Cardiac muscle cell (in vitro differentiated cells and primary cell): ENCODE results near the gene LSM11. TPM values are rescaled to one million over a fixed set of nuclear protein-coding genes. Genes with fewer than 3 reads are reported as not detected.

Experiments used
- DNase-seq, 2 donors: peaks; one replicate each; pipeline versions ENCODE4 v3.0.0 to v3.0.0-alpha.2; 2010 to 2017; ENCODE audit warnings: low read depth in 1 of 2, low spot score in 1 of 2
- H3K27ac ChIP-seq: fragments of 200-600 bp; sonication (generic); 2 replicates; pipeline ENCODE4 v1.5.1; 2016
- H3K27me3 ChIP-seq: fragments of 200-600 bp; sonication (generic); 2 replicates; pipeline ENCODE4 v1.6.0; 2016; ENCODE audit warnings: control low read depth
- H3K36me3 ChIP-seq: fragments of 200-600 bp; sonication (generic); 2 replicates; pipeline ENCODE4 v1.5.1; 2016; ENCODE audit warnings: control low read depth
- H3K4me1 ChIP-seq: fragments of 200-600 bp; sonication (generic); 2 replicates; pipeline ENCODE4 v1.8.1; 2017; ENCODE audit warnings: low read depth, mild to moderate bottlenecking, mixed run types
- H3K4me3 ChIP-seq: fragments of 200-600 bp; sonication (generic); 2 replicates; pipeline ENCODE4 v1.5.1; 2016; ENCODE audit warnings: mild to moderate bottlenecking
- H3K9me3 ChIP-seq: fragments of 200-600 bp; sonication (generic); 2 replicates; pipeline ENCODE4 v1.5.1; 2017; ENCODE audit warnings: low read depth, mild to moderate bottlenecking, control low read depth
- CTCF ChIP-seq: IDR thresholded peaks from 2 replicates; pipeline ENCODE4 v1.5.1; 2012; ENCODE audit warnings: low read depth, mild to moderate bottlenecking, low read length
- polyA plus RNA-seq: library from polyadenylated mRNA; unstranded; fragments of >200 nt; fragmentation: Nextera tagmentation; extraction: Ambion mirVana; gene quantifications from 2 replicates; pipeline ENCODE4 v1.2.1, GENCODE V29; 2016
- total RNA-seq: library from RNA; depleted of rRNA; stranded (reverse); fragments of >200 nt; gene quantifications from 2 replicates; pipeline ENCODE4 v1.2.3, GENCODE V29; 2016

The LSM11 gene
- total and polyA plus RNA-seq, 2 experiments from 2014 or later: 1.6 to 5.5 TPM

GRCh38 chr5:157758706-157759105 lies 15.2 kb downstream of the LSM11 start:
- H3K4me3 ChIP-seq: no peak overlapping the region
- TF ChIP-seq CTCF: no peak
- no peak overlapping the region for H3K27ac ChIP-seq
- no peak for DNase-seq
- no peaks in the 10 kb centered on the region for H3K9me3 ChIP-seq
- no peaks in the 10 kb centered on the region for H3K4me1 ChIP-seq
- H3K27me3 ChIP-seq: no peaks in the 10 kb centered on the region
- peaks cover 3% of the 10 kb centered on the region for H3K36me3 ChIP-seq

- Histone ChIP-seq H3K4me3 (no peak overlapping the region), H3K27ac (no peak overlapping the region), H3K4me1 (no peaks in the 10 kb centered on the region), H3K36me3 (no peaks in the 10 kb centered on the region), H3K9me3 (no peaks in the 10 kb centered on the region), H3K27me3 (no peaks in the 10 kb centered on the region)
- peak; percentile 82 for TF ChIP-seq CTCF
- peak; percentile 79 to 81 for DNase-seq
Measured at GRCh38 chr5:157761690-157762621, 18.4 kb downstream of the LSM11 start.

- Histone ChIP-seq H3K4me1 (no peaks in the 10 kb centered on the region), H3K36me3 (no peaks in the 10 kb centered on the region), H3K27me3 (no peaks in the 10 kb centered on the region), H3K27ac (no peak overlapping the region), H3K9me3 (no peaks in the 10 kb centered on the region), H3K4me3 (no peak overlapping the region)
- DNase-seq: no peak
- TF ChIP-seq CTCF: no peak
Measured at GRCh38 chr5:157764531-157764930, 21.0 kb downstream of the LSM11 start.

- no peak for TF ChIP-seq CTCF
- H3K36me3 ChIP-seq: no peaks in the 10 kb centered on the region
- no peak overlapping the region for H3K27ac ChIP-seq
- no peak for DNase-seq
- no peak overlapping the region for H3K4me3 ChIP-seq
- H3K27me3 ChIP-seq: no peaks in the 10 kb centered on the region
- no peaks in the 10 kb centered on the region for H3K9me3 ChIP-seq
- no peaks in the 10 kb centered on the region for H3K4me1 ChIP-seq
Measured at GRCh38 chr5:157766442-157766841, 22.9 kb downstream of the LSM11 start.

- no peak for TF ChIP-seq CTCF
- H3K27ac ChIP-seq: no peak overlapping the region
- H3K4me1 ChIP-seq: no peaks in the 10 kb centered on the region
- H3K4me3 ChIP-seq: no peak overlapping the region
- H3K9me3 ChIP-seq: no peaks in the 10 kb centered on the region
- no peaks in the 10 kb centered on the region for H3K27me3 ChIP-seq
- no peaks in the 10 kb centered on the region for H3K36me3 ChIP-seq
- DNase-seq: no peak
Measured at GRCh38 chr5:157766902-157767301, 23.4 kb downstream of the LSM11 start.
